ENCODE data around the gene WDR88.

WDR88 gene, protein sequence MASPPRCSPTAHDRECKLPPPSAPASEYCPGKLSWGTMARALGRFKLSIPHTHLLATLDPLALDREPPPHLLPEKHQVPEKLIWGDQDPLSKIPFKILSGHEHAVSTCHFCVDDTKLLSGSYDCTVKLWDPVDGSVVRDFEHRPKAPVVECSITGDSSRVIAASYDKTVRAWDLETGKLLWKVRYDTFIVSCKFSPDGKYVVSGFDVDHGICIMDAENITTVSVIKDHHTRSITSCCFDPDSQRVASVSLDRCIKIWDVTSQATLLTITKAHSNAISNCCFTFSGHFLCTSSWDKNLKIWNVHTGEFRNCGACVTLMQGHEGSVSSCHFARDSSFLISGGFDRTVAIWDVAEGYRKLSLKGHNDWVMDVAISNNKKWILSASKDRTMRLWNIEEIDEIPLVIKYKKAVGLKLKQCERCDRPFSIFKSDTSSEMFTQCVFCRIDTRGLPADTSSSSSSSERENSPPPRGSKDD

DNA sequence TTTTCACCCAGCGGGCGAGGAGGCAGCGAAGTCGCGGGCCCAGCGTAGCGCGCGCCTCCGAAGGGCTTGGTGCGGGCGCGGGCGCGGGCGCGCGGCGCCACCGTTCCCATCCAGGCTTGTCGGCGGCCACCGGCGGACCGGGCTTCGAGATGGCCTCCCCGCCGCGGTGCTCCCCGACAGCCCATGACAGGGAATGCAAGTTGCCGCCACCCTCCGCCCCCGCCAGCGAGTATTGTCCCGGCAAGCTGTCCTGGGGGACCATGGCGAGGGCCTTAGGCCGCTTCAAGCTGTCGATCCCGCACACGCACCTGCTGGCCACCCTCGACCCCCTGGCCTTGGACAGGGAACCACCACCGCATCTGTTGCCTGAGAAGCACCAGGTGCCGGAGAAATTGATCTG lies at the start of gene WDR88:
Gene WDR88, plus strand, starts transcription at position 94 of the 400 bp plus-strand sequence. Its CDS starts 56 bp downstream, at position 150.
- no peak for DNase-seq (ENCODE audit: low read depth in 2 of 2, low spot score in 1 of 2)

DNA sequence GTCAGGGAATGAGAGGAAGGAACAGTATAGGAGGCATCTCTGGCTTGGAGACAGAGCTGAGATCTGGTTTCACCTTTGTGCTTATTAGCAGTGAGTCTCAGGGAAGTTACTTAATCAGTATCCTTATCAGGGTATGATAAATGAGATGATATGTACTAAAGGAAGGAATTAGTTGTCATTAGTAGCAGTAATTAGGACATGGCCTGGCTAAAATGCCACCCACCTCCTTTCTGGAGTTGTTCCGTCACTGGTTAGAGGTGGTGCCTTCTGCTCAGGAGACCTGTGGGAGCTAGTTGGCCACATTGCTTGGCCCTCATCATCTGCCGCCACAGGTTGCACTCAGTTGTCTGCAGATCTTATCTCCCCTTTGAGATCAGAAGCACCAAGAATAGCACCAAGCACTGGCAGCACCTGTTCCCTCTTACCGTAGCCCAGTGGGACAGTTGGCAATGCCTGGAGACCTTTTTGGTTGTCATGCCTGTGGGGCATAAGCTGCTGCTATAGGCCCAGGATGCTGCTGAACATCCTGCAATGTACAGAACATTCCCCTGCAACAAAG lies 46.3 kb upstream of the WDR88 start:
- no peak for DNase-seq (ENCODE audit: low read depth in 2 of 2, low spot score in 1 of 2)

GRCh38 chr19:33086955-33087354 lies 45.0 kb upstream of the WDR88 start:
- DNase-seq (ENCODE audit: low read depth in 2 of 2, low spot score in 1 of 2) = no peak

DNA sequence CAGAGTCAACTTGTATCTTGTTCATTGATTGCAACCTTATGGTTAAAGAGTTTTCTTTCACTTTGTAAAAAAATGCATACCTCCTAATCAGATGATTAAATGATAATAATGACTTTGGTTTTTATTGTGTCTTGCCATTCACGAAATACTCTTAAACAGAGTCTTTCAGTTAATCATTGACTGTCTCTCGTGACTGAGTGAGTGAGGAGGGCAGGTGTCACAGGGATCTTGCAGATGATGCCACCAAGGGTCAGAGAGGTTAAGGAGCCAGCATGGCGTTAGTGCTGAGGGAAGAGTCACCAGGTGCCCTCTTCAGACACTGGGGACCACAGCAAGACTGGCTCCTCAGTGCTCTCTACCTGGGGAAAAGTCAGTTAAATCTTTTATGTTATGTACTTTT lies 42.9 kb upstream of the WDR88 start:
- no peak for DNase-seq (ENCODE audit: low read depth in 2 of 2, low spot score in 1 of 2)

- no peak for DNase-seq (ENCODE audit: low read depth in 2 of 2, low spot score in 1 of 2)
These were observed 41.7 kb upstream of the WDR88 start for GRCh38 chr19:33090179-33090578.

DNA sequence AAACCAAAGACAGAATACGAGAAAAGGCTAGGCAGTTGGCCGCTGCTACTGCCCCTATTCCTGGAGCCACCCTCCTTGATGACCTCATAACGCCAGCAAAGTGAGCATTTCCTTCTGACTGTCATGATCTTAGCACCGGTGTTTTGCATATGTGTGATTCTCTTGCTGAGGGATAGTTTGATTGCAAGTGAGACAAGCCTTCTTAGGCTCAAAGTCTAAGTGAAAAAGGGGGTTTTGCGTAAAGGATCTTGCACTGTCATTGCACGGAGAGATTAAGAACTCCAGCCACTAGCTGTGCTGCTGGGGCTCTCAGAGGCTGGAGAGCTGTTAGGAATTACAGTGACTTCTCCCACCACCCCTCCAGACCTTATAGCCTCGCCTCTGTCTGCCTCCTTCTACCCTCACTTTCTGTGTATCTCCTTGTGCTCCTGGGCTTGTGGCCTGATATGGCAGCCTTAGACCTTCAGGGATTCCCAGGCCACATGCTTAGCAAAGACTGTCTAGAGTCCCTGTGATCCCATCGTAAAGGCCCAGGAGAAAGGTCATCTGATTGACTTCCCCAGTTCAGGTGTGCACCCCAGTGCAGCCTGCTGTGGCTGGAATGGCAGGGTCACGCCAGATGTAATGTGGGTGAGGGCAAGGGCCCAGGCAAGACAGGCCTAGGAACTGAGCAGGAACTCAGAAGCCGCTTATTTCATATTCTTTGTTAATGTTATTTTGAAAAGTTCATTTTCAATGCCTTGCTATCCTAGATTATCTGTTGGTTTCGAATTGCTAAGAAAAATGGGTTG lies 38.3 kb upstream of the WDR88 start:
- DNase-seq (ENCODE audit: low read depth in 2 of 2, low spot score in 1 of 2) = no peak

DNA sequence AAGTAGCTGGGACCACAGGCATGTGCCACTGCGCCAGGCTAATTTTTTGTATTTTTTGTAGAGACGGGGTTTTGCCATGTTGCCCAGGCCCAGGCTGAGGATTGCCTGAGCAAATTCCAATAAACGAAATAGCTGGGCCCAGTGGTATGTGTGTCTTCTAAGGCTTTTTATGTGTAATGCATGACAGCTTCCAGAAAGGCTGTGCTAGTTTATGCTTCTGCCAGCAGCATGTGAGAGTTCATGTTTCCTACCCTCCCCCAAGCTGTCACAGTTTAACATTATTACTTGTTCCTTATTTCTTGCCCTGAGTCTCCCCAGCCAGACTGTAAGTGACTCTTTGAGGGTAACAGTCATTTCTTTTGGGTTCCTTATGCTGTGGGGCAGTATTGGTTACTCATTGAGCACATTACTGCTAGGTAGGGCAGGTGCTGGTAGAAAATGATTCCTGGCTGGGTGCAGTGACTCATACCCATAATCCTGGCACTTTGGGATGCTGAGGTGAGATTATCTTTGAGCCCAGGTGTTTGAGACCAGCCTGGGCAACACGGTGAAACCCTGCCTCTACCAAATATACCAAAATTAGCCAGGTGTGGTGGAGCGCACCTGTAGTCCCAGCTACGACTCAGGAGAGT lies 37.4 kb upstream of the WDR88 start:
- DNase-seq (ENCODE audit: low read depth in 2 of 2, low spot score in 1 of 2) = no peak

GRCh38 chr19:33096005-33096404 lies 35.9 kb upstream of the WDR88 start:
- no peak for DNase-seq (ENCODE audit: low read depth in 2 of 2, low spot score in 1 of 2)

GRCh38 chr19:33098055-33098534 lies 33.8 kb upstream of the WDR88 start:
- no peak for DNase-seq (ENCODE audit: low read depth in 2 of 2, low spot score in 1 of 2)

GRCh38 chr19:33100894-33101644 lies 30.8 kb upstream of the WDR88 start:
- DNase-seq (ENCODE audit: low read depth in 2 of 2, low spot score in 1 of 2) = no peak

- no peak for DNase-seq (ENCODE audit: low read depth in 2 of 2, low spot score in 1 of 2)
These were observed 29.0 kb upstream of the WDR88 start for GRCh38 chr19:33102893-33103292.

DNA sequence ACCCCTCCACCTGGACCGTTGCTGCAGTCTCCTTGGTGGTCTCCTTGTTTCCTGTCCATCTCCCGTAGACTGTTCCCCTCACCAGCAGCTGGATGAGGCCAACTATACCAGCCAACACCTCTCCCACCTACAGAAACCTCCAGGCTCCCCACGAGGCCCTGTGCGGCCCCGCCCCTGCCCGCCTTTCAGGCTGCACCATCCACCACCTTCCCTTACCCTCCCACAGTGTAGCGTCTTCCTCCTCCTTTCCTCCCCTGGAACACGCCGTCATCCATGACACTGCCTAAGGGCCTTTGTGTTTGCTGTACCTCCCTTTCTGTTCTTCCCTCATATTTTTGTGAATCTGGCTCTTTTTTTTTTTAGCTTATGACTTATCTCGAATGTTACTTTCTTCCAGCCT lies 23.8 kb upstream of the WDR88 start:
- DNase-seq (ENCODE audit: low read depth in 2 of 2, low spot score in 1 of 2) = no peak

- DNase-seq (ENCODE audit: low read depth in 2 of 2, low spot score in 1 of 2) = no peak
These were observed 21.6 kb upstream of the WDR88 start for GRCh38 chr19:33110137-33110910.

DNA sequence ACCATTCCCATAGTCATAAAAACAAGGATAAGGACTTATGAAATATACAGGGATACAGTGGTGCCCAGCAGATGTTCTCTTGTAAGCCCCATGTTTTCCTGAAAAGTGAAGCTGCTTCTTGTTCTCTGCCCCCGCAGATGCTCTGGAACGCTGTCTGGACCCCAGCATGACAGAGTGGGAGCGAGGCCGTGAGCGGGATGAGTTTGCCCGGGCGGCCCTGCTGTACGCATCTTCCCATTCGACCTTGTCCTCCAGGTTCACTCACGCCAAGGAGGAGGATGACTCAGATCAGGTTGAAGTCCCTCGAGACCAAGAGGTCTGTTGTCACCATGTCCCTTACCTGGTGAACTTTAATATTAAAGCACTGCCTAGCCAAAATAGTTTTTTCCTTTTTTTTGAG lies 20.3 kb upstream of the WDR88 start:
- no peak for DNase-seq (ENCODE audit: low read depth in 2 of 2, low spot score in 1 of 2)

GRCh38 chr19:33114312-33114711 lies 17.6 kb upstream of the WDR88 start:
- DNase-seq (ENCODE audit: low read depth in 2 of 2, low spot score in 1 of 2) = no peak

GRCh38 chr19:33117501-33117900 lies 14.4 kb upstream of the WDR88 start:
- no peak for DNase-seq (ENCODE audit: low read depth in 2 of 2, low spot score in 1 of 2)

GRCh38 chr19:33118643-33119042 lies 13.3 kb upstream of the WDR88 start:
- no peak for DNase-seq (ENCODE audit: low read depth in 2 of 2, low spot score in 1 of 2)

- DNase-seq (ENCODE audit: low read depth in 2 of 2, low spot score in 1 of 2) = no peak
These were observed 7.5 kb upstream of the WDR88 start for GRCh38 chr19:33124207-33125098.

DNA sequence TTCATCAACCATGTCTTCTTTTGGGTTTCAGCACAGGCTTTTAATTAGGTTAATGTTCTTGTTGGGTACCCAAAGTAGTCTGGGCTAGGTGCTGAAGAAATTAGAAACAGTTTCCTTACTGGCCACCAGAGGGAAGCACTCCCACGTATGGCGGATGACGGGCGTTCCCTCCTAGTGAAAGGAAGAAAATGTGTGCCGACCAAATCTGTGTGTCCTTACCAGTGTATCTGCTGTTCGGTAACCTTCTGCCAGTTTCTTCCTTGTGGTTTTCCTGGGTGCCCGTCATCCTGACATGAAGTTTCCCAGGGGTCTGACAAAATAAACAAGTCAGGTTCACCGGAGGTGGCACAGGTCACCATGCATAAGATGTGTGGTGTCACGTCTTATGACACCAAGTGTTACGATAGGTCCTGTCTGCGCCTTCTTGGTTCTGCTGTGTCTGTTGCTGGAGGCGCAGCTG lies 6.0 kb upstream of the WDR88 start:
- DNase-seq (ENCODE audit: low read depth in 2 of 2, low spot score in 1 of 2) = peak in 1 of 2 donors; percentile 13
